Caco-2 (cell line): ENCODE measurements around the gene TPRA1. TPM values are rescaled to one million over a fixed set of nuclear protein-coding genes. Genes with fewer than 3 reads are reported as not detected.

Experiments
- BruUV-seq: library from RNA; stranded (reverse); fragments of 400-500 nt; replicated peaks from 2 replicates; lab custom pipeline; 2021; lab: Mats Ljungman, UMichigan
- CTCF ChIA-PET: fragments of 300-600 bp; sonication (Branson Sonifier 250); formaldehyde crosslinking; loops from one replicate; lab custom pipeline; 2022; ENCODE audit warnings: antibody characterized with exemption; lab: Charles Lee
- POLR2A ChIA-PET: fragments of 300-600 bp; sonication (Branson Sonifier 250); formaldehyde crosslinking; loops from one replicate; lab custom pipeline; 2022; ENCODE audit warnings: antibody characterized with exemption; lab: Charles Lee
- DNase-seq, 2 experiments: peaks; one replicate each; pipeline versions ENCODE4 v3.0.0 to v3.0.0-alpha.2; 2020 to 2022
- H3K27me3 ChIP-seq: replicated peaks from 2 replicates; pipeline ENCODE4 v1.6.0; 2011; ENCODE audit warnings: low read length; ENCODE audit not compliant: control insufficient read depth, insufficient read depth
- H3K36me3 ChIP-seq: 2 replicates; pipeline ENCODE4 v1.5.1; 2011; ENCODE audit warnings: low read length; ENCODE audit not compliant: control insufficient read depth, insufficient read depth
- H3K4me1 ChIP-seq: fragments of 250-450 bp; sonication (Bioruptor Pico); 2 replicates; pipeline ENCODE4 v1.5.1; 2020; ENCODE audit warnings: mild to moderate bottlenecking
- H3K4me3 ChIP-seq: 2 replicates; pipeline ENCODE4 v1.5.1; 2011; ENCODE audit warnings: low read depth, mild to moderate bottlenecking, control low read depth, low read length
- H3K9me3 ChIP-seq: fragments of 250-450 bp; sonication (Bioruptor Pico); 2 replicates; pipeline ENCODE4 v1.5.1; 2020; ENCODE audit warnings: mild to moderate bottlenecking, moderate library complexity
- H3K27ac Mint-ChIP-seq: one replicate; pipeline ENCODE4 v1.8.0; 2022; ENCODE audit warnings: mixed read lengths; ENCODE audit not compliant: unreplicated experiment
- H3K27me3 Mint-ChIP-seq: one replicate; pipeline ENCODE4 v1.8.0; 2022; ENCODE audit warnings: mixed read lengths; ENCODE audit not compliant: insufficient read depth, unreplicated experiment
- H3K36me3 Mint-ChIP-seq: one replicate; pipeline ENCODE4 v1.8.0; 2022; ENCODE audit warnings: mild to moderate bottlenecking, mixed read lengths; ENCODE audit not compliant: insufficient read depth, unreplicated experiment
- H3K4me1 Mint-ChIP-seq: one replicate; pipeline ENCODE4 v1.8.0; 2022; ENCODE audit warnings: low read depth, mixed read lengths; ENCODE audit not compliant: unreplicated experiment
- H3K4me3 Mint-ChIP-seq: one replicate; pipeline ENCODE4 v1.8.0; 2022; ENCODE audit warnings: mild to moderate bottlenecking, moderate library complexity, mixed read lengths; ENCODE audit not compliant: unreplicated experiment
- H3K9me3 Mint-ChIP-seq: one replicate; pipeline ENCODE4 v1.8.0; 2022; ENCODE audit warnings: mixed read lengths; ENCODE audit not compliant: unreplicated experiment
- intact Hi-C: fragments of 100-400 bp; cut with micrococcal nuclease; formaldehyde crosslinking; loops from one replicate; pipeline ENCODE4 v1.10.0; 2022; ENCODE audit not compliant: unreplicated experiment
- total RNA-seq: library from RNA; stranded (reverse); gene quantifications from 2 replicates; pipeline ENCODE4 v1.2.3, GENCODE V29; 2022
- TF ChIP-seq, protein P1 (sequence below), 2 experiments: fragments of 200-600 bp in 1 of 2; IDR thresholded peaks; 1 replicate in 1 of 2; 2 replicates in 1 of 2; pipeline versions ENCODE4 v1.5.1 to v1.8.0; 2011 to 2022; ENCODE audit warnings: antibody characterized with exemption in 1 of 2, control low read depth in 1 of 2, inconsistent platforms in 1 of 2, low read depth in 1 of 2, low read length in 1 of 2, mild to moderate bottlenecking in 1 of 2, moderate library complexity in 1 of 2; ENCODE audit not compliant: insufficient read depth in 1 of 2, severe bottlenecking in 1 of 2, unreplicated experiment in 1 of 2

The TPRA1 gene
- total RNA-seq, 1 experiment from 2014 or later = 34.5 TPM

DNA sequence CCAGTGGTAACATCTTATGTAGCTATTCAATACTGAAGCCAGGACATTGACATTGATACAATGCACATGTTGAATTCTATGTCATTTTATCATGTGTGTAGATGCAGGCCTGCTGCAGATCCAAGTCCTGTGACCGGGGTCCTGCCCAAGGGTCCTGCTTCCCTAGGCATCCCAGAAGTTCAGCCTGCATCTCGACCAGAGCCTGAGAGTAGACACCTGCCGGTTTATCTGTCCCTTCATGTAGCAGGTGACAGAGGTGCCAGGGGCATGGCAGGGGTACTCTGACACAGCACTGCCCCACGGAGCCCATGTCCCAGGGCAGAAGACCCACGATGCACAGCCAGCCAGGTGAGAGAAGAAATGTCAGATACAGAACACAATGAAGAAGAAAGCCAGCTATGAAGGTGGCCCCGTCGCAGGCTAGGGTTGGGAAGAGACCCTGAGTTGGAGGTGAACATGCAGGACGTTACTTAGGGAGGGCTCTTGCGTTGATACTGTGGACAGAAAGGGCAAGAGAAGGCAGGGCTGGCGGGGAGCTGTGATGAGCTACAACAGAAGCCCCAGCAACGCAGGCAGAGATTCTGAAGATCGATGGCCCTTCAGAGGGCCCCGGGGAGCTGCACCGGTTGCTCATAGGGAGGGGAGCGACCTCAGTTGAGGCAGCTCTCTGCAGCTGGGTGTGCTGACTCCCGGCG lies 51.0 kb downstream of the TPRA1 start:
- Histone ChIP-seq H3K4me1 (peaks cover 5% of the 10 kb centered on the region; the same call in 1 of the 2 replicates), H3K27me3 (no peaks in the 10 kb centered on the region; the same call in 1 of the 2 replicates), H3K36me3 (no peaks in the 10 kb centered on the region), H3K4me3 (no peak overlapping the region), H3K9me3 (no peaks in the 10 kb centered on the region)
- Mint-ChIP-seq H3K4me3 (no peak overlapping the region), H3K27ac (no peak overlapping the region), H3K4me1 (no peaks in the 10 kb centered on the region), H3K36me3 (no peaks in the 10 kb centered on the region), H3K27me3 (peaks cover 21% of the 10 kb centered on the region), H3K9me3 (no peaks in the 10 kb centered on the region)
- TF ChIP-seq, protein P1, sequence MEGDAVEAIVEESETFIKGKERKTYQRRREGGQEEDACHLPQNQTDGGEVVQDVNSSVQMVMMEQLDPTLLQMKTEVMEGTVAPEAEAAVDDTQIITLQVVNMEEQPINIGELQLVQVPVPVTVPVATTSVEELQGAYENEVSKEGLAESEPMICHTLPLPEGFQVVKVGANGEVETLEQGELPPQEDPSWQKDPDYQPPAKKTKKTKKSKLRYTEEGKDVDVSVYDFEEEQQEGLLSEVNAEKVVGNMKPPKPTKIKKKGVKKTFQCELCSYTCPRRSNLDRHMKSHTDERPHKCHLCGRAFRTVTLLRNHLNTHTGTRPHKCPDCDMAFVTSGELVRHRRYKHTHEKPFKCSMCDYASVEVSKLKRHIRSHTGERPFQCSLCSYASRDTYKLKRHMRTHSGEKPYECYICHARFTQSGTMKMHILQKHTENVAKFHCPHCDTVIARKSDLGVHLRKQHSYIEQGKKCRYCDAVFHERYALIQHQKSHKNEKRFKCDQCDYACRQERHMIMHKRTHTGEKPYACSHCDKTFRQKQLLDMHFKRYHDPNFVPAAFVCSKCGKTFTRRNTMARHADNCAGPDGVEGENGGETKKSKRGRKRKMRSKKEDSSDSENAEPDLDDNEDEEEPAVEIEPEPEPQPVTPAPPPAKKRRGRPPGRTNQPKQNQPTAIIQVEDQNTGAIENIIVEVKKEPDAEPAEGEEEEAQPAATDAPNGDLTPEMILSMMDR (IDR thresholded peaks at IDR 0.05; ENCODE audit: insufficient read depth in 1 of 2, low read depth in 1 of 2, low read length in 1 of 2, severe bottlenecking in 1 of 2, unreplicated experiment in 1 of 2) = no peak
- DNase-seq = no peak
- ChIA-PET CTCF (no interaction called here), POLR2A (no interaction called here)
- no TSS peak for BruUV-seq
- intact Hi-C loops = loop anchor here (10.0 kb wide), 1 partner anchor 85 kb away; no protein-coding TSS in a partner anchor

DNA sequence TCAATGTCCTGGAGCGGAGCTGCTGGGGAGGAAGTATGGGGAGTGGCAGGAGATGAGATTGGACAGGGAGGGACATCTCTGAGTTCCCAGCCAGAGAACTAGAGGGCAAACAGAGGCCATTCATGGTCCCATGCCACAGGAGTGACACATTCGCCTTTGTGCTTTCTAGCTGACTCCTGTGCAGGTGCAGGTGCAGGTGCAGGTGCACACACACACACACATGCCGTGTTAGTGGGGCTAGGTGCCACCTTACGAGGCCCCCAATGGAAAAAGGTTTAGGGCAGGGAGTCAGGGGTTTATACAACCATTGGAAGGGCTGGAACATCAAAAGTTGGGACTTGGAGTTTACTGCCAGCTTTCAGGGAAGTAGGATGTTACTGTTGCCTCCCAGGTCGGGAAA lies 52.0 kb downstream of the TPRA1 start:
- no peak overlapping the region for H3K27ac Mint-ChIP-seq
- ChIA-PET POLR2A (no interaction called here), CTCF (no interaction called here)
- no peak overlapping the region for H3K4me3 ChIP-seq
- H3K9me3 Mint-ChIP-seq = no peaks in the 10 kb centered on the region
- no peaks in the 10 kb centered on the region; the same call in 1 of the 2 replicates for H3K27me3 ChIP-seq
- H3K4me1 Mint-ChIP-seq = no peaks in the 10 kb centered on the region
- H3K27me3 Mint-ChIP-seq = peaks cover 21% of the 10 kb centered on the region
- no peaks in the 10 kb centered on the region for H3K36me3 Mint-ChIP-seq
- TF ChIP-seq, protein P1 (IDR thresholded peaks at IDR 0.05; ENCODE audit: insufficient read depth in 1 of 2, low read depth in 1 of 2, low read length in 1 of 2, severe bottlenecking in 1 of 2, unreplicated experiment in 1 of 2) = no peak
- intact Hi-C loops = no loop called here
- no peaks in the 10 kb centered on the region for H3K36me3 ChIP-seq
- no peak overlapping the region for H3K4me3 Mint-ChIP-seq
- H3K4me1 ChIP-seq = no peaks in the 10 kb centered on the region
- H3K9me3 ChIP-seq = no peaks in the 10 kb centered on the region
- no TSS peak for BruUV-seq
- no peak for DNase-seq

DNA sequence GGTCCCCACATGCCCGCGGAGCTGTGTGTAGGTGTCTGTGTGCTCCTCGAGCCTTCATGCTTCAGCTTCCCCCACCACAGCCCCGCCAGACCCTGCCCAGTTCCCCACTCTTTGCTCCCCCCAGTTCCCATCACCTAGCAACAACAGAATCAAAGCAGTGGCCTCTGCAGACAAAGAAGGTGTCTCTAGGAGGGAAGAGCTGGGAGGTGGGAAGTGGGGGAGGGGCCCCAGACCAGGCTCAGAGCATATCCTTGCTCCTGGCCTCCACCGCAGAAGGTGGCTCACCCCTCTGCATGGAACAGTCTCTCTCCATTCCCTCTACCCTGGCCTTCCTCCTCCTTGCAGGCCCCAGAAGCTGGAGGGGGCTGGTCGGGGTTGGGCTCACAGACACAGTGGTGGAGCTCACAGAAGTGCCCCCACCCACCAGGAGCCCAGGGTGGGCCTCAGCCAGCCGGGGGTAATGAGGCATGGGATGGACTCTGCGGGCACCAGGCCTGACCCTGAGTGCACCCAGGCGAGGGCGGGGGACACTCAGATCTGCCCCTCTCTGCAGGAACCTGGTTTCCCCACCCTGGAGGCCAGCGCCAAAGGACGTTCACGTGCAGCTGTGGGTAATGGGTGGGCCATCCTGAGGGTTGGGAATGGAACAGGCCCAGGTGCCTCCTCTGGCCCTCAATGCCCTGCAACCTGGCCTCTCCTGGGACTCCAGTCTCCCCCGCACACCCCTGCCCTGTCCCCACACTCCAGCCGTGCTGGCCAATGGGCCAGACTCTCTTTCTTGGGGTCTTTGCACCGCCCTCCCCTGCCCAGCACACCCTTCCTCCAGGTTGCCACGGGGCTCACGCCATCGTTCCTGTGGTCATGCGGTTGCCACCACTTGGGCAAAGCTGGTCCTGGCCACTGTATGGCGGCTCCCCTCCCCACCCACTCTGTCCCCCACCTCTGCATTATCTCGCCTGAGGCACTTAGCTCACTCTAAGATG lies 53.4 kb downstream of the TPRA1 start:
- H3K27ac Mint-ChIP-seq = no peak overlapping the region
- TF ChIP-seq, protein P1 (IDR thresholded peaks at IDR 0.05; ENCODE audit: insufficient read depth in 1 of 2, low read depth in 1 of 2, low read length in 1 of 2, severe bottlenecking in 1 of 2, unreplicated experiment in 1 of 2) = no peak
- Histone ChIP-seq H3K9me3 (no peaks in the 10 kb centered on the region), H3K27me3 (no peaks in the 10 kb centered on the region; the same call in 1 of the 2 replicates), H3K4me1 (no peaks in the 10 kb centered on the region), H3K36me3 (no peaks in the 10 kb centered on the region), H3K4me3 (no peak overlapping the region)
- no peaks in the 10 kb centered on the region for H3K9me3 Mint-ChIP-seq
- no peak overlapping the region for H3K4me3 Mint-ChIP-seq
- peaks cover 21% of the 10 kb centered on the region for H3K27me3 Mint-ChIP-seq
- DNase-seq = no peak
- ChIA-PET POLR2A (no interaction called here), CTCF (interaction anchor here (0.7 to 1.0 kb wide), 2 partner anchors 11 to 40 kb away, joined by 7 to 10 read pairs; no protein-coding TSS in a partner anchor)
- intact Hi-C loops = no loop called here
- H3K36me3 Mint-ChIP-seq = no peaks in the 10 kb centered on the region
- no TSS peak for BruUV-seq
- no peaks in the 10 kb centered on the region for H3K4me1 Mint-ChIP-seq
